Ovary (tissue), 3 donors: Measurements from ENCODE around the gene AP1S3.

ENCODE experiments used
- POLR2A ChIP-seq: fragments of 450-650 bp; IDR thresholded peaks from one replicate; pipeline ENCODE4 v1.6.1; 2017; ENCODE audit warnings: antibody characterized with exemption, mild to moderate bottlenecking, moderate library complexity
- TF ChIP-seq, protein P1 (sequence below), 3 donors: fragments of 450-650 bp in 2 of 3; fragments of 200-600 bp in 1 of 3; IDR thresholded peaks; one replicate each; pipeline versions ENCODE4 v1.5.1 to v1.8.0; 2016 to 2022; ENCODE audit warnings: antibody characterized with exemption in 3 of 3, mild to moderate bottlenecking in 1 of 3
- donor health status: DM: no; HTN: no; CAD: no.

DNA sequence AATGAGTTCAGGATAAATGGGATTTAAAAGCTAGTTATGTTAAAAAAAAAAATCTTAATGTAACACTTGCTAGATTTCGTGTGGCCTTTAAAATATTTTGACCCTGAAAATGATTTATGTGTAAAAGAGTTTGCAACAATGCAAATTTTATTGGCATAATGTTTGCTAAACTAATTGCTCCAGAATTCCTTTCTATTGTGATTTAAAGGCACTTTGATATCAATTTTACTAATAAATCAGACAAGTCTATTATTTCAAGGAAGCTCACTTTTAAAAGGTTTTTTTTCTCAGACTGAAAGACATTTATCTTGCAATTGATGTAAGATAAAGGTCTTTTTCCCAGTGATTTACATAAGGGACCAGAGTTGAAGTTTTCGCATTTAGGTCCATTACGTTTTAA lies 17.5 kb downstream of the AP1S3 start:
- TF ChIP-seq, protein P1, sequence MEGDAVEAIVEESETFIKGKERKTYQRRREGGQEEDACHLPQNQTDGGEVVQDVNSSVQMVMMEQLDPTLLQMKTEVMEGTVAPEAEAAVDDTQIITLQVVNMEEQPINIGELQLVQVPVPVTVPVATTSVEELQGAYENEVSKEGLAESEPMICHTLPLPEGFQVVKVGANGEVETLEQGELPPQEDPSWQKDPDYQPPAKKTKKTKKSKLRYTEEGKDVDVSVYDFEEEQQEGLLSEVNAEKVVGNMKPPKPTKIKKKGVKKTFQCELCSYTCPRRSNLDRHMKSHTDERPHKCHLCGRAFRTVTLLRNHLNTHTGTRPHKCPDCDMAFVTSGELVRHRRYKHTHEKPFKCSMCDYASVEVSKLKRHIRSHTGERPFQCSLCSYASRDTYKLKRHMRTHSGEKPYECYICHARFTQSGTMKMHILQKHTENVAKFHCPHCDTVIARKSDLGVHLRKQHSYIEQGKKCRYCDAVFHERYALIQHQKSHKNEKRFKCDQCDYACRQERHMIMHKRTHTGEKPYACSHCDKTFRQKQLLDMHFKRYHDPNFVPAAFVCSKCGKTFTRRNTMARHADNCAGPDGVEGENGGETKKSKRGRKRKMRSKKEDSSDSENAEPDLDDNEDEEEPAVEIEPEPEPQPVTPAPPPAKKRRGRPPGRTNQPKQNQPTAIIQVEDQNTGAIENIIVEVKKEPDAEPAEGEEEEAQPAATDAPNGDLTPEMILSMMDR (IDR thresholded peaks at IDR 0.05) = no peak
- TF ChIP-seq POLR2A = no peak
